Activated CD4-positive, alpha-beta T cell treated with anti-CD3 and anti-CD28 coated beads, Interleukin-2, amount 10 ng/mL, durations not matched to agents 24 days and 14 days (primary cell): ENCODE results near the gene ERO1B. TPM values are rescaled to one million over a fixed set of nuclear protein-coding genes. Genes with fewer than 3 reads are reported as not detected.

ENCODE experiments used
- DNase-seq: peaks from one replicate; pipeline ENCODE4 v3.0.0; 2022
- H3K27ac Mint-ChIP-seq: one replicate; pipeline ENCODE4 v1.8.0; 2022; ENCODE audit warnings: mild to moderate bottlenecking, mixed read lengths
- H3K27me3 Mint-ChIP-seq: one replicate; pipeline ENCODE4 v1.8.0; 2022; ENCODE audit warnings: mixed read lengths
- H3K36me3 Mint-ChIP-seq: one replicate; pipeline ENCODE4 v1.8.0; 2022; ENCODE audit warnings: low read depth, mild to moderate bottlenecking, mixed read lengths
- H3K4me1 Mint-ChIP-seq: one replicate; pipeline ENCODE4 v1.8.0; 2021; ENCODE audit warnings: mixed read lengths
- H3K4me3 Mint-ChIP-seq: one replicate; pipeline ENCODE4 v1.8.0; 2022; ENCODE audit warnings: mild to moderate bottlenecking, moderate library complexity, mixed read lengths
- H3K9me3 Mint-ChIP-seq: one replicate; pipeline ENCODE4 v1.8.0; 2021; ENCODE audit warnings: mixed read lengths
- intact Hi-C: fragments of 100-400 bp; cut with micrococcal nuclease; formaldehyde crosslinking; loops from one replicate; pipeline ENCODE4 v1.15.1; 2023
- total RNA-seq: library from RNA; stranded (reverse); gene quantifications from 2 replicates; pipeline ENCODE4 v1.2.3, GENCODE V29; 2022

The ERO1B gene
- total RNA-seq, 1 donor from 2014 or later, result 1.5 TPM

- Mint-ChIP-seq H3K9me3 (no peaks in the 10 kb centered on the region), H3K36me3 (no peaks in the 10 kb centered on the region), H3K4me3 (no peak overlapping the region), H3K4me1 (peaks cover 21% of the 10 kb centered on the region), H3K27ac (no peak overlapping the region), H3K27me3 (peaks cover 4% of the 10 kb centered on the region)
- intact Hi-C loops, result loop anchor here (10.0 kb wide), 2 partner anchors 207 to 413 kb away; no protein-coding TSS in a partner anchor
- no peak for DNase-seq
Observed at GRCh38 chr1:236287356-236287755, 5.6 kb upstream of the ERO1B start.

GRCh38 chr1:236284291-236284721 is 2.5 kb upstream of the ERO1B start:
- Mint-ChIP-seq H3K27me3 (peaks cover 6% of the 10 kb centered on the region), H3K27ac (peak overlapping the region; percentile 81)
- DNase-seq, result peak; percentile 74

GRCh38 chr1:236282719-236283118 is 961 bp upstream of the ERO1B start:
- H3K9me3 Mint-ChIP-seq, result no peaks in the 10 kb centered on the region
- peaks cover 9% of the 10 kb centered on the region for H3K27me3 Mint-ChIP-seq
- intact Hi-C loops, result loop anchor here (1.0 to 10.0 kb wide), 9 partner anchors 114 to 780 kb away; partner anchors contain the start of genes B3GALNT2, GPR137B, HEATR1 and LGALS8
- peak overlapping the region; percentile 89 for H3K4me3 Mint-ChIP-seq
- DNase-seq, result no peak
- H3K27ac Mint-ChIP-seq, result peak overlapping the region; percentile 82
- H3K36me3 Mint-ChIP-seq, result peaks cover 3% of the 10 kb centered on the region
- H3K4me1 Mint-ChIP-seq, result peaks cover 34% of the 10 kb centered on the region

More at GRCh38 chr1:236284291-236284721, 2.5 kb upstream of the ERO1B start:
- H3K9me3 Mint-ChIP-seq, result no peaks in the 10 kb centered on the region
- H3K4me3 Mint-ChIP-seq, result peak overlapping the region; percentile 26
- peaks cover 34% of the 10 kb centered on the region for H3K4me1 Mint-ChIP-seq
- intact Hi-C loops, result loop anchor here (1.0 to 10.0 kb wide), 8 partner anchors 162 to 782 kb away; partner anchors contain the start of genes B3GALNT2, HEATR1, LGALS8 and MTR
- H3K36me3 Mint-ChIP-seq, result peaks cover 3% of the 10 kb centered on the region

GRCh38 chr1:236282425-236282716 is 613 bp upstream of the ERO1B start:
- Mint-ChIP-seq H3K4me1 (peaks cover 34% of the 10 kb centered on the region), H3K27me3 (peaks cover 9% of the 10 kb centered on the region), H3K36me3 (peaks cover 3% of the 10 kb centered on the region), H3K27ac (peak overlapping the region; percentile 82), H3K9me3 (no peaks in the 10 kb centered on the region), H3K4me3 (peak overlapping the region; percentile 89)
- intact Hi-C loops, result loop anchor here (1.0 to 10.0 kb wide), 9 partner anchors 114 to 780 kb away; partner anchors contain the start of genes B3GALNT2, GPR137B, HEATR1 and LGALS8
- no peak for DNase-seq

GRCh38 chr1:236281198-236281653 is 532 bp downstream of the ERO1B start:
- Mint-ChIP-seq H3K36me3 (peaks cover 3% of the 10 kb centered on the region), H3K27me3 (peaks cover 9% of the 10 kb centered on the region), H3K9me3 (peaks cover 4% of the 10 kb centered on the region), H3K4me1 (peaks cover 34% of the 10 kb centered on the region), H3K4me3 (peak overlapping the region; percentile 89), H3K27ac (peak overlapping the region; percentile 70)
- DNase-seq, result peak; percentile 78
- intact Hi-C loops, result loop anchor here (5.0 to 10.0 kb wide), 7 partner anchors 174 to 779 kb away; partner anchors contain the start of genes B3GALNT2, HEATR1, LGALS8 and MTR

- peak; percentile 75 for DNase-seq
- H3K4me1 Mint-ChIP-seq, result peaks cover 34% of the 10 kb centered on the region
- H3K4me3 Mint-ChIP-seq, result peak overlapping the region; percentile 89
- H3K36me3 Mint-ChIP-seq, result peaks cover 3% of the 10 kb centered on the region
- peak overlapping the region; percentile 70 for H3K27ac Mint-ChIP-seq
- peaks cover 9% of the 10 kb centered on the region for H3K27me3 Mint-ChIP-seq
- intact Hi-C loops, result loop anchor here (5.0 to 10.0 kb wide), 7 partner anchors 173 to 778 kb away; partner anchors contain the start of genes B3GALNT2, HEATR1, LGALS8 and MTR
- peaks cover 4% of the 10 kb centered on the region for H3K9me3 Mint-ChIP-seq
Observed at GRCh38 chr1:236280438-236281197, 1.1 kb downstream of the ERO1B start.

- H3K4me3 Mint-ChIP-seq, result no peak overlapping the region
- H3K27ac Mint-ChIP-seq, result no peak overlapping the region
- DNase-seq, result no peak
- H3K9me3 Mint-ChIP-seq, result peaks cover 4% of the 10 kb centered on the region
- intact Hi-C loops, result no loop called here
- H3K4me1 Mint-ChIP-seq, result peaks cover 4% of the 10 kb centered on the region
- peaks cover 11% of the 10 kb centered on the region for H3K27me3 Mint-ChIP-seq
- H3K36me3 Mint-ChIP-seq, result peaks cover under 1% of the 10 kb centered on the region
Observed at GRCh38 chr1:236275586-236275985, 6.2 kb downstream of the ERO1B start.

- H3K27me3 Mint-ChIP-seq, result peaks cover 11% of the 10 kb centered on the region
- H3K4me3 Mint-ChIP-seq, result no peak overlapping the region
- H3K36me3 Mint-ChIP-seq, result no peaks in the 10 kb centered on the region
- no peaks in the 10 kb centered on the region for H3K4me1 Mint-ChIP-seq
- H3K27ac Mint-ChIP-seq, result no peak overlapping the region
- peaks cover 4% of the 10 kb centered on the region for H3K9me3 Mint-ChIP-seq
- intact Hi-C loops, result no loop called here
- DNase-seq, result no peak
Observed at GRCh38 chr1:236275061-236275460, 6.7 kb downstream of the ERO1B start.

- H3K4me1 Mint-ChIP-seq, result no peaks in the 10 kb centered on the region
- no peak overlapping the region for H3K27ac Mint-ChIP-seq
- no peak for DNase-seq
- intact Hi-C loops, result no loop called here
- no peak overlapping the region for H3K4me3 Mint-ChIP-seq
- peaks cover 4% of the 10 kb centered on the region for H3K9me3 Mint-ChIP-seq
- H3K36me3 Mint-ChIP-seq, result no peaks in the 10 kb centered on the region
- peaks cover 8% of the 10 kb centered on the region for H3K27me3 Mint-ChIP-seq
Observed at GRCh38 chr1:236273358-236273757, 8.4 kb downstream of the ERO1B start.

- Mint-ChIP-seq H3K27ac (no peak overlapping the region), H3K36me3 (peaks cover 4% of the 10 kb centered on the region), H3K9me3 (no peaks in the 10 kb centered on the region), H3K27me3 (peaks cover 4% of the 10 kb centered on the region), H3K4me1 (no peaks in the 10 kb centered on the region), H3K4me3 (no peak overlapping the region)
- peak; percentile 26 for DNase-seq
- intact Hi-C loops, result no loop called here
Observed at GRCh38 chr1:236269439-236269838, 12.3 kb downstream of the ERO1B start.

- Mint-ChIP-seq H3K4me1 (peaks cover 3% of the 10 kb centered on the region), H3K36me3 (peaks cover 26% of the 10 kb centered on the region), H3K4me3 (no peak overlapping the region), H3K27ac (no peak overlapping the region), H3K27me3 (no peaks in the 10 kb centered on the region), H3K9me3 (peaks cover 40% of the 10 kb centered on the region)
- DNase-seq, result no peak
- intact Hi-C loops, result no loop called here
Observed at GRCh38 chr1:236261898-236262297, 19.9 kb downstream of the ERO1B start.

GRCh38 chr1:236261033-236261432 is 20.7 kb downstream of the ERO1B start:
- no peak for DNase-seq
- Mint-ChIP-seq H3K36me3 (peaks cover 23% of the 10 kb centered on the region), H3K27me3 (no peaks in the 10 kb centered on the region), H3K27ac (no peak overlapping the region), H3K4me3 (no peak overlapping the region), H3K9me3 (peaks cover 40% of the 10 kb centered on the region), H3K4me1 (peaks cover 3% of the 10 kb centered on the region)
- intact Hi-C loops, result no loop called here

- peaks cover 23% of the 10 kb centered on the region for H3K36me3 Mint-ChIP-seq
Observed at GRCh38 chr1:236259043-236259442, 22.7 kb downstream of the ERO1B start.

GRCh38 chr1:236258114-236258622 is 23.6 kb downstream of the ERO1B start:
- DNase-seq, result no peak
- intact Hi-C loops, result no loop called here
- Mint-ChIP-seq H3K9me3 (peaks cover 38% of the 10 kb centered on the region), H3K36me3 (peaks cover 23% of the 10 kb centered on the region), H3K4me1 (peaks cover 3% of the 10 kb centered on the region), H3K27me3 (no peaks in the 10 kb centered on the region), H3K4me3 (no peak overlapping the region), H3K27ac (no peak overlapping the region)

More at GRCh38 chr1:236259043-236259442, 22.7 kb downstream of the ERO1B start:
- intact Hi-C loops, result no loop called here
- Mint-ChIP-seq H3K4me3 (no peak overlapping the region), H3K27ac (no peak overlapping the region), H3K9me3 (peaks cover 40% of the 10 kb centered on the region), H3K4me1 (peaks cover 3% of the 10 kb centered on the region), H3K27me3 (no peaks in the 10 kb centered on the region)
- no peak for DNase-seq
